ENCODE results near the gene GOLGA6L1. TPM values are rescaled to one million over a fixed set of nuclear protein-coding genes. Genes with fewer than 3 reads are reported as not detected.
"Not testable (repeated sequence)": the region's sequence is repeated elsewhere in the genome, so short reads cannot be mapped to it uniquely, and the experiment has no call there.

The GOLGA6L1 gene
- total and polyA plus RNA-seq, 9 donors = not detected

GRCh38 chr15:23118208-23118607, 18.4 kb downstream of the GOLGA6L1 start:
- intact Hi-C loops (cut with DNase I) = no loop called here
- H3K4me1 ChIP-seq (ENCODE audit: insufficient read depth) = no peaks in the 10 kb centered on the region
- H3K4me3 ChIP-seq = no peak overlapping the region
- H3K27me3 ChIP-seq = no peaks in the 10 kb centered on the region
- WGBS, 3 donors = 51 to 76% (median 57%) methylated on average over 1 of the region's 1 CpG
- H3K9me3 ChIP-seq = no peaks in the 10 kb centered on the region
- DNase-seq = no peak
- no peak for TF ChIP-seq POLR2A (IDR thresholded peaks at IDR 0.05)
- TF ChIP-seq EP300 (IDR thresholded peaks at IDR 0.05) = no peak
- TF ChIP-seq, protein P1, sequence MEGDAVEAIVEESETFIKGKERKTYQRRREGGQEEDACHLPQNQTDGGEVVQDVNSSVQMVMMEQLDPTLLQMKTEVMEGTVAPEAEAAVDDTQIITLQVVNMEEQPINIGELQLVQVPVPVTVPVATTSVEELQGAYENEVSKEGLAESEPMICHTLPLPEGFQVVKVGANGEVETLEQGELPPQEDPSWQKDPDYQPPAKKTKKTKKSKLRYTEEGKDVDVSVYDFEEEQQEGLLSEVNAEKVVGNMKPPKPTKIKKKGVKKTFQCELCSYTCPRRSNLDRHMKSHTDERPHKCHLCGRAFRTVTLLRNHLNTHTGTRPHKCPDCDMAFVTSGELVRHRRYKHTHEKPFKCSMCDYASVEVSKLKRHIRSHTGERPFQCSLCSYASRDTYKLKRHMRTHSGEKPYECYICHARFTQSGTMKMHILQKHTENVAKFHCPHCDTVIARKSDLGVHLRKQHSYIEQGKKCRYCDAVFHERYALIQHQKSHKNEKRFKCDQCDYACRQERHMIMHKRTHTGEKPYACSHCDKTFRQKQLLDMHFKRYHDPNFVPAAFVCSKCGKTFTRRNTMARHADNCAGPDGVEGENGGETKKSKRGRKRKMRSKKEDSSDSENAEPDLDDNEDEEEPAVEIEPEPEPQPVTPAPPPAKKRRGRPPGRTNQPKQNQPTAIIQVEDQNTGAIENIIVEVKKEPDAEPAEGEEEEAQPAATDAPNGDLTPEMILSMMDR (IDR thresholded peaks at IDR 0.05) = no peak
- H3K36me3 ChIP-seq = no peaks in the 10 kb centered on the region
- no peak overlapping the region for H3K27ac ChIP-seq

DNA sequence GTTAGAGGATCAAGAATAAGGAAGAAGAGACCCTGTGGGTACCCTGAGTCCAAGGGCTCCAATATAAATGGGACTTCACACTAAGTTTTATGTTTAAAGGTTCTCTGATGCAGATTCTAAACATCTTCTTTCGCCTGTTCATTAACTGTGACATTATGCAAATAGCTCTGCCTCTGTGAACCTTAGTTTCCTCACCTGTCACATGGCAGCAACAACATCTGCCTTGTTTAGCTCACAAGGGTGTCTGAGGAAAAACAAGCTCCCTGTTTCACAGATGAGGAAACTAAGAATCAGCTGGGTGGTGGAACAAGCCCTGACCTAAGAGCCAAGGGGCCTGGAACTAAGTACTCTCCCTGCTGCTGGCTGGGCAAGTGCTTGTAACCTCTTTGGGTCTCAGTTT, 40.8 kb downstream of the GOLGA6L1 start:
- TF ChIP-seq, protein P1 (IDR thresholded peaks at IDR 0.05) = no peak
- TF ChIP-seq POLR2A (IDR thresholded peaks at IDR 0.05) = no peak
- TF ChIP-seq EP300 (IDR thresholded peaks at IDR 0.05) = no peak
- no peaks in the 10 kb centered on the region for H3K9me3 ChIP-seq
- 48 to 66% (median 50%) methylated on average over 1 of the region's 1 CpG for WGBS, 3 donors
- no peaks in the 10 kb centered on the region for H3K36me3 ChIP-seq
- no peak for DNase-seq
- H3K4me1 ChIP-seq (ENCODE audit: insufficient read depth) = no peaks in the 10 kb centered on the region
- intact Hi-C loops (cut with DNase I) = no loop called here
- H3K27me3 ChIP-seq = no peaks in the 10 kb centered on the region
- H3K27ac ChIP-seq = no peak overlapping the region
- H3K4me3 ChIP-seq = no peak overlapping the region

GRCh38 chr15:23083115-23083514, 53.5 kb downstream of the GOLGA6L1 start:
- no peak for DNase-seq
- Histone ChIP-seq H3K27me3 (no peaks in the 10 kb centered on the region), H3K27ac (no peak overlapping the region), H3K4me1 (ENCODE audit: insufficient read depth) (no peaks in the 10 kb centered on the region), H3K36me3 (no peaks in the 10 kb centered on the region), H3K4me3 (no peak overlapping the region), H3K9me3 (no peaks in the 10 kb centered on the region)
- WGBS, 3 donors = 80 to 100% (median 86%) methylated on average over 1 of the region's 1 CpG
- intact Hi-C loops (cut with DNase I) = no loop called here
- no peak for TF ChIP-seq POLR2A (IDR thresholded peaks at IDR 0.05)
- no peak for TF ChIP-seq EP300 (IDR thresholded peaks at IDR 0.05)
- TF ChIP-seq, protein P1 (IDR thresholded peaks at IDR 0.05) = no peak

GRCh38 chr15:23081996-23082737, 54.5 kb downstream of the GOLGA6L1 start:
- H3K36me3 ChIP-seq; H3K27me3 ChIP-seq; DNase-seq; H3K4me1 ChIP-seq (ENCODE audit: insufficient read depth); H3K4me3 ChIP-seq; H3K9me3 ChIP-seq; H3K27ac ChIP-seq; intact Hi-C loops (cut with DNase I): not testable (repeated sequence)
- 57 to 71% (median 67%) methylated on average over 8 of the region's 8 CpGs for WGBS, 3 donors

DNA sequence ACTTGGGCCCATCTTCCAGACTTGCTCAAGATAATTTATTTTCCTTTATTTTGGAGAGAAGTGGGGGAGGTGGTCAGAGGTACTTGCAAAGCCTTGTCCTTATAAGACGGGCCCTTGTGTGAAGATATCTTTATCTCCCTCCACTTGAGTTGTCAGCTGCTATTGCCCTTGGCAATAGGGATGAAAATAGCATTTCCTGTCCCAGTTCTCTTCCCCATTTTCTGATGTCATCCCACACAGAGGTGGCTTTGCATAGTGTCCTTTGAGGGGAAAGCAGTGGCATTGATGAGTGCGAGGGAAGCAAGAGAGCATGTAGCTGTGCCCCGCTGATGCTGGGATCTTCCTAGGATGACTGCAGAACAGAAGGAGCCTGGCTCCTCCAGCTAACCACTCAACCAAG, 55.4 kb downstream of the GOLGA6L1 start:
- TF ChIP-seq, protein P1 (IDR thresholded peaks at IDR 0.05) = no peak
- no peak for TF ChIP-seq POLR2A (IDR thresholded peaks at IDR 0.05)
- no peak for TF ChIP-seq EP300 (IDR thresholded peaks at IDR 0.05)
- intact Hi-C loops (cut with DNase I) = no loop called here
- no peak overlapping the region for H3K27ac ChIP-seq
- 69 to 79% (median 70%) methylated on average over 3 of the region's 3 CpGs for WGBS, 3 donors
- H3K36me3 ChIP-seq = no peaks in the 10 kb centered on the region
- H3K4me1 ChIP-seq (ENCODE audit: insufficient read depth) = no peaks in the 10 kb centered on the region
- no peak overlapping the region for H3K4me3 ChIP-seq
- DNase-seq = no peak
- H3K27me3 ChIP-seq = no peaks in the 10 kb centered on the region
- H3K9me3 ChIP-seq = no peaks in the 10 kb centered on the region
